ENCODE measurements around the gene CLINT1. TPM values are rescaled to one million over a fixed set of nuclear protein-coding genes. Genes with fewer than 3 reads are reported as not detected.

The CLINT1 gene
- total and polyA plus RNA-seq, 12 donors, result 15.1 to 54.7 (median 50.7) TPM

- ATAC-seq (no peak), DNase-seq (no peak)
- Histone ChIP-seq H3K4me3 (no peak overlapping the region), H3K9me3 (no peaks in the 10 kb centered on the region), H3K27me3 (no peaks in the 10 kb centered on the region), H3K36me3 (no peaks in the 10 kb centered on the region), H3K4me1 (peaks cover 2 to 71% (median 51%) of the 10 kb centered on the region in 9 donors), H3K27ac (peak overlapping the region in 5 of 10 donors; percentile 1 to 71 (median 30))
- intact Hi-C loops (cut with DNase I), result loop anchor here in 5 of 10 donors (5.0 to 10.0 kb wide), 4 partner anchors 88 to 1306 kb away; no protein-coding TSS in a partner anchor
- TF ChIP-seq, protein P1, sequence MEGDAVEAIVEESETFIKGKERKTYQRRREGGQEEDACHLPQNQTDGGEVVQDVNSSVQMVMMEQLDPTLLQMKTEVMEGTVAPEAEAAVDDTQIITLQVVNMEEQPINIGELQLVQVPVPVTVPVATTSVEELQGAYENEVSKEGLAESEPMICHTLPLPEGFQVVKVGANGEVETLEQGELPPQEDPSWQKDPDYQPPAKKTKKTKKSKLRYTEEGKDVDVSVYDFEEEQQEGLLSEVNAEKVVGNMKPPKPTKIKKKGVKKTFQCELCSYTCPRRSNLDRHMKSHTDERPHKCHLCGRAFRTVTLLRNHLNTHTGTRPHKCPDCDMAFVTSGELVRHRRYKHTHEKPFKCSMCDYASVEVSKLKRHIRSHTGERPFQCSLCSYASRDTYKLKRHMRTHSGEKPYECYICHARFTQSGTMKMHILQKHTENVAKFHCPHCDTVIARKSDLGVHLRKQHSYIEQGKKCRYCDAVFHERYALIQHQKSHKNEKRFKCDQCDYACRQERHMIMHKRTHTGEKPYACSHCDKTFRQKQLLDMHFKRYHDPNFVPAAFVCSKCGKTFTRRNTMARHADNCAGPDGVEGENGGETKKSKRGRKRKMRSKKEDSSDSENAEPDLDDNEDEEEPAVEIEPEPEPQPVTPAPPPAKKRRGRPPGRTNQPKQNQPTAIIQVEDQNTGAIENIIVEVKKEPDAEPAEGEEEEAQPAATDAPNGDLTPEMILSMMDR (IDR thresholded peaks at IDR 0.05), result peak in 5 of 9 donors; percentile 9 to 39 (median 32)
- 94 to 96% methylated on average over 4 of the region's 4 CpGs for WGBS, 2 donors
Observed at GRCh38 chr5:157828944-157829639, 29.9 kb downstream of the CLINT1 start.

DNA sequence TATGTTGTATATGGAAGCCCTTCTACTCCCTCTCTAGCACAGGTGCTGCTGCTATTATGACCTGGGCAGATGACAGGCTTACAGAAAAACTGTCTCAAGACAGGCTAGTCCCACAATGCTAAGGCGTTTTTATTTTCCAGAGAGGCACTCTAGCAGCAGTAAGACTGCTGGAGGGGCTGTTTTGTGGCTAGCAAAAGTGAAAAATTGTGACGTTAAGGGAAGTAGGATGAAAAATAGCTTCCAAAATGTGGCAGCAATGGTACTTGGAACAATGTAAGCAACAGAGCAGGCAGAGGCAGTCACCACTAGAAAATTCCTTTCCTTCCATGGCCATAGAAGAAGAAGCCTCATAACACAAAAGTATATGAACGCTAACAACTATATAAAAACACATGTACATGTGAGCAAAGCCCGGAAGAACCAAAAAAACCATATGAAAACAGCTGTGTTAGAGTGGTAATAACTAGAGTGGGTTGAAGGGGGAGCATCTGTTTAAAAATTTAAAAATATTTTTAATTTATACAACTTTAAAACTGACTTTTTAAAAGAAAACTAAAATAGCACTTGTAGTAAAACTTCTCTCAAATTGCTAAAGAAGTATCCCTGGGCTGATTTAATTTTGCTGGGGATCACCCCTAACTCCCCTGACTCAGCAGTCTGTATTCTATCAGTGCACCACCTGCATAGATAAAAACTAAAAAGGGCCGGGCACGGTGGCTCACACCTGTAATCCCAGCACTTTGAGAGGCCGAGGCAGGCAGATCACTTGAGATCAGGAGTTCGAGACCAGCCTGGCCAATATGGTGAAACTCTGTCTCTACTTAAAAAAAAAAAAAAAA is 30.6 kb downstream of the CLINT1 start:
- Histone ChIP-seq H3K27ac (peak overlapping the region in 8 of 10 donors; percentile 26 to 71 (median 49)), H3K4me1 (peaks cover 2 to 68% (median 55%) of the 10 kb centered on the region in 9 donors), H3K36me3 (no peaks in the 10 kb centered on the region), H3K9me3 (no peaks in the 10 kb centered on the region), H3K27me3 (no peaks in the 10 kb centered on the region), H3K4me3 (no peak overlapping the region)
- intact Hi-C loops (cut with DNase I), result loop anchor here in 5 of 10 donors (5.0 to 10.0 kb wide), 4 partner anchors 89 to 1306 kb away; no protein-coding TSS in a partner anchor
- ATAC-seq (peak in 6 of 8 donors; percentile 42 to 69 (median 52)), DNase-seq (no peak)
- 42 to 54% methylated on average over 8 of the region's 8 CpGs for WGBS, 2 donors
- TF ChIP-seq, protein P1 (IDR thresholded peaks at IDR 0.05), result no peak

DNA sequence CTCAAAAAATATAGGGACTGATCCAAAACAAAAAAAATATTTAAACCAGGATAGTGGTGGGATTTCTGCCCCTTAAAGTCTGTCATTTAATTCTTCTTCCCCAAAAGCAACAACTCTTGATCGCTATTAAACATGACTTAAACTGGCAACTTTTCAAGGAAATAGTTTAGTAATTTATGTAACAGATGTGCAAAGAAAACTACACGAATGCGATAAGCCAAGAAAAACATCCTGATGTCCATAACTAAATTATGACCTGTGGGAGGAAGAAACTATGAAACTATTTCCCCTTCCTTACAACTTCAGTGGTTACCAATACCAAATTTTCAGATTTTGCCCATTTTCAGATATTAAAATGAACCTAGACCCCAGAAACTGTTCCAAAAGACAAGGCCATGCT is 31.5 kb downstream of the CLINT1 start:
- H3K4me1 ChIP-seq, result peaks cover 2 to 72% (median 53%) of the 10 kb centered on the region in 9 donors
- DNase-seq (no peak), ATAC-seq (peak in 6 of 8 donors; percentile 45 to 81 (median 67))
- H3K27me3 ChIP-seq, result no peaks in the 10 kb centered on the region
- H3K27ac ChIP-seq, result peak overlapping the region in 6 of 10 donors; percentile 26 to 71 (median 49)
- no peaks in the 10 kb centered on the region for H3K36me3 ChIP-seq
- H3K9me3 ChIP-seq, result no peaks in the 10 kb centered on the region
- TF ChIP-seq, protein P1 (IDR thresholded peaks at IDR 0.05), result no peak
- intact Hi-C loops (cut with DNase I), result loop anchor here in 5 of 10 donors (5.0 to 10.0 kb wide), 4 partner anchors 90 to 1307 kb away; no protein-coding TSS in a partner anchor
- WGBS, 2 donors, result 30 to 46% methylated on average over 3 of the region's 3 CpGs
- no peak overlapping the region for H3K4me3 ChIP-seq

DNA sequence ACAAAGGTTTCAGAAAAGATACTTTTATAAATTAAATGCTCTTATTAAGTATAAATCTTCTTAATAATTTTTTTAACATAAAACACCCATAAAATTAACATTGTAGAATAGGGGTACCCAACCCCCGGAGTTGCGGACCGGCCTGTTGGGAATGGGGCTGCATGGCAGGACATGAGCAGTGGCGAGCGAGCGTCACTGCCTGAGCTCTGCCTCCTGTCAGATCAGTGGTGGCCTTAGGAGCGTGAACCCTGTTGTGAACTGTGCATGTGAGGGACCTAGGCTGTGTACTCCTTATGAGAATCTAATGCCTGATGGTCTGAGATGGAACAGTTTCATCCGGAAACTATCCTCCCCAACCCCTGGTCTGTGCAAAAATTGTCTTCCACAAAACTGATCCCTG is 35.3 kb downstream of the CLINT1 start:
- Histone ChIP-seq H3K4me3 (no peak overlapping the region), H3K4me1 (peaks cover 2 to 95% (median 79%) of the 10 kb centered on the region in 9 donors), H3K9me3 (no peaks in the 10 kb centered on the region), H3K36me3 (no peaks in the 10 kb centered on the region), H3K27ac (no peak overlapping the region), H3K27me3 (no peaks in the 10 kb centered on the region)
- DNase-seq (no peak), ATAC-seq (no peak)
- intact Hi-C loops (cut with DNase I), result loop anchor here in 5 of 10 donors (5.0 to 10.0 kb wide), 5 partner anchors 34 to 1311 kb away; partner anchors contain the start of gene CLINT1 (in 2 of the 5)
- TF ChIP-seq, protein P1 (IDR thresholded peaks at IDR 0.05), result no peak
- 92% methylated on average over 8 of the region's 8 CpGs for WGBS, 2 donors

Data from heart right ventricle (tissue), 16 donors.